ENCODE data around the gene SGMS1.

The SGMS1 gene

GRCh38 chr10:50603151-50603850 lies 20.5 kb downstream of the SGMS1 start:
- no peak for DNase-seq
- Histone ChIP-seq H3K27me3 (no peaks in the 10 kb centered on the region), H3K4me3 (no peak overlapping the region), H3K9me3 (no peaks in the 10 kb centered on the region), H3K36me3 (no peaks in the 10 kb centered on the region), H3K27ac (peak overlapping the region in 1 of 2 donors; percentile 35), H3K4me1 (peaks cover 0 to 63% (median 25%) of the 10 kb centered on the region in 4 donors)
- no peak for TF ChIP-seq CTCF (IDR thresholded peaks at IDR 0.05)
- intact Hi-C loops (cut with DNase I; ENCODE audit: low total_unique reads): no loop called here

GRCh38 chr10:50601974-50602373 lies 21.8 kb downstream of the SGMS1 start:
- peaks cover 0 to 50% (median 20%) of the 10 kb centered on the region in 4 donors for H3K4me1 ChIP-seq
- no peaks in the 10 kb centered on the region for H3K9me3 ChIP-seq
- no peaks in the 10 kb centered on the region for H3K27me3 ChIP-seq
- no peak for DNase-seq
- no peak for TF ChIP-seq CTCF (IDR thresholded peaks at IDR 0.05)
- H3K27ac ChIP-seq: no peak overlapping the region
- intact Hi-C loops (cut with DNase I; ENCODE audit: low total_unique reads): no loop called here
- H3K36me3 ChIP-seq: no peaks in the 10 kb centered on the region
- no peak overlapping the region for H3K4me3 ChIP-seq

GRCh38 chr10:50600831-50601477 lies 22.8 kb downstream of the SGMS1 start:
- Histone ChIP-seq H3K36me3 (no peaks in the 10 kb centered on the region), H3K4me1 (peaks cover 0 to 46% (median 20%) of the 10 kb centered on the region in 4 donors), H3K4me3 (no peak overlapping the region), H3K27me3 (no peaks in the 10 kb centered on the region), H3K27ac (no peak overlapping the region), H3K9me3 (no peaks in the 10 kb centered on the region)
- intact Hi-C loops (cut with DNase I; ENCODE audit: low total_unique reads): no loop called here
- no peak for TF ChIP-seq CTCF (IDR thresholded peaks at IDR 0.05)
- DNase-seq: no peak

GRCh38 chr10:50600286-50600685 lies 23.5 kb downstream of the SGMS1 start:
- DNase-seq: no peak
- no peak for TF ChIP-seq CTCF (IDR thresholded peaks at IDR 0.05)
- H3K27ac ChIP-seq: no peak overlapping the region
- intact Hi-C loops (cut with DNase I; ENCODE audit: low total_unique reads): no loop called here
- no peaks in the 10 kb centered on the region for H3K27me3 ChIP-seq
- H3K4me1 ChIP-seq: peaks cover 0 to 40% (median 16%) of the 10 kb centered on the region in 4 donors
- no peaks in the 10 kb centered on the region for H3K9me3 ChIP-seq
- no peak overlapping the region for H3K4me3 ChIP-seq
- H3K36me3 ChIP-seq: no peaks in the 10 kb centered on the region

- DNase-seq: no peak
- H3K27ac ChIP-seq: no peak overlapping the region
- no peaks in the 10 kb centered on the region for H3K9me3 ChIP-seq
- no peak overlapping the region for H3K4me3 ChIP-seq
- intact Hi-C loops (cut with DNase I; ENCODE audit: low total_unique reads): no loop called here
- H3K36me3 ChIP-seq: no peaks in the 10 kb centered on the region
- H3K27me3 ChIP-seq: no peaks in the 10 kb centered on the region
- peaks cover 0 to 15% (median 3%) of the 10 kb centered on the region in 4 donors for H3K4me1 ChIP-seq
- TF ChIP-seq CTCF (IDR thresholded peaks at IDR 0.05): no peak
These were observed 26.9 kb downstream of the SGMS1 start for GRCh38 chr10:50596897-50597296.
